C4-2B (cell line): ENCODE measurements around the gene CNOT1.

Experiments used
- CTCF ChIP-seq: fragments of 450-650 bp; conservative IDR thresholded peaks from 2 replicates; pipeline ENCODE4 v1.5.1; 2017; ENCODE audit warnings: mild to moderate bottlenecking
- ZFX ChIP-seq: fragments of 450-650 bp; IDR thresholded peaks from 2 replicates; pipeline ENCODE4 v1.6.1; 2017

- TF ChIP-seq CTCF (no peak), ZFX (no peak)
These were observed 131.1 kb downstream of the CNOT1 start for GRCh38 chr16:58498341-58499091.
